PC-9 (cell line): ENCODE data around the gene OR4D2.

Experiments used
- EZH2 ChIP-seq: fragments of 200-600 bp; sonication (generic); IDR thresholded peaks from 2 replicates; pipeline ENCODE4 v1.8.0; 2017; ENCODE audit warnings: antibody characterized with exemption, low read depth
- TF ChIP-seq, protein P1 (sequence below): fragments of 200-600 bp; sonication (generic); conservative IDR thresholded peaks from 2 replicates; pipeline ENCODE4 v1.6.1; 2017; ENCODE audit warnings: mixed run types, antibody characterized with exemption, mild to moderate bottlenecking, moderate library complexity

DNA sequence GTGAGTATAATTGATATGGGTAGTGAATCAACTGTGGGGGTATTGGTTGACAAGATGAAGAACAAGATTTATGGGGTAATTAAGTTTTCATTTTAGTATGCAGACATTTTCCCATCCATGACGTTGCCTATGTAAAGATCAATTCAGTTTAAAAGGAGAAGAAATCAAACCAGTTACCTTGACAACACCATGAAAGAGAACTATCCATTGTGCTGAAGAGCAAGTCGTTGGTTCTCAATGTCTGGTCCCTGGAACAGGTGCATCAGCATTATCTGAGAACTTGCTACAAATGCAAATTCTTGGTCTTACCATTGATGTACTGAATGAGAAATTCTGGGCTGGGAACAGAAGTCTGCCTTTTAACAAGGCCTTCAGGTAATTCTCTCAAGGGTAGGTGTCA, 801 bp upstream of the OR4D2 start:
- TF ChIP-seq, protein P1, sequence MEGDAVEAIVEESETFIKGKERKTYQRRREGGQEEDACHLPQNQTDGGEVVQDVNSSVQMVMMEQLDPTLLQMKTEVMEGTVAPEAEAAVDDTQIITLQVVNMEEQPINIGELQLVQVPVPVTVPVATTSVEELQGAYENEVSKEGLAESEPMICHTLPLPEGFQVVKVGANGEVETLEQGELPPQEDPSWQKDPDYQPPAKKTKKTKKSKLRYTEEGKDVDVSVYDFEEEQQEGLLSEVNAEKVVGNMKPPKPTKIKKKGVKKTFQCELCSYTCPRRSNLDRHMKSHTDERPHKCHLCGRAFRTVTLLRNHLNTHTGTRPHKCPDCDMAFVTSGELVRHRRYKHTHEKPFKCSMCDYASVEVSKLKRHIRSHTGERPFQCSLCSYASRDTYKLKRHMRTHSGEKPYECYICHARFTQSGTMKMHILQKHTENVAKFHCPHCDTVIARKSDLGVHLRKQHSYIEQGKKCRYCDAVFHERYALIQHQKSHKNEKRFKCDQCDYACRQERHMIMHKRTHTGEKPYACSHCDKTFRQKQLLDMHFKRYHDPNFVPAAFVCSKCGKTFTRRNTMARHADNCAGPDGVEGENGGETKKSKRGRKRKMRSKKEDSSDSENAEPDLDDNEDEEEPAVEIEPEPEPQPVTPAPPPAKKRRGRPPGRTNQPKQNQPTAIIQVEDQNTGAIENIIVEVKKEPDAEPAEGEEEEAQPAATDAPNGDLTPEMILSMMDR, result no peak
- TF ChIP-seq EZH2, result no peak
